Mucosa of descending colon (tissue), 3 donors: ENCODE results near the gene HPS1. TPM values are rescaled to one million over a fixed set of nuclear protein-coding genes. Genes with fewer than 3 reads are reported as not detected.

ENCODE experiments used
- ATAC-seq: fragments of 200-7000 bp; cut with Tn5 transposase; one replicate; pipeline ENCODE4 v1.9.1; 2020; ENCODE audit warnings: mild to moderate bottlenecking, moderate library complexity
- DNase-seq, 3 donors: peaks; one replicate each; pipeline ENCODE4 v3.0.0-alpha.2; 2020
- H3K36me3 ChIP-seq: fragments of 200-600 bp; one replicate; pipeline ENCODE4 v1.8.0; 2021; ENCODE audit warnings: low read depth, mild to moderate bottlenecking
- H3K4me1 ChIP-seq: fragments of 200-600 bp; one replicate; pipeline ENCODE4 v1.8.0; 2021; ENCODE audit warnings: low read depth, mild to moderate bottlenecking
- H3K4me3 ChIP-seq: fragments of 200-600 bp; one replicate; pipeline ENCODE4 v1.8.0; 2021; ENCODE audit warnings: mild to moderate bottlenecking
- H3K9me3 ChIP-seq: fragments of 200-600 bp; one replicate; pipeline ENCODE4 v1.8.0; 2021; ENCODE audit warnings: mild to moderate bottlenecking
- CTCF ChIP-seq: fragments of 200-600 bp; IDR thresholded peaks from one replicate; pipeline ENCODE4 v1.8.0; 2022; ENCODE audit warnings: antibody characterized with exemption, mild to moderate bottlenecking
- intact Hi-C, 2 donors: fragments of 100-400 bp; cut with DNase I in 1 of 2; cut with micrococcal nuclease in 1 of 2; formaldehyde crosslinking; loops; one replicate each; pipeline versions ENCODE4 v1.11.0 to v1.11.1; 2022; cut with DNase I, micrococcal nuclease
- long read RNA-seq, 2 donors: library from polyadenylated mRNA; unstranded; transcript quantifications; one replicate each; pipeline ENCODE4 v2.0.0, GENCODE V29; 2019 to 2021
- total RNA-seq, 3 donors: library from RNA; stranded (reverse); fragmentation: NEBNext Ultra II Directional in 2 of 3; extraction: Animal tissue kit (Norgen Biotek cat#: 25700) in 2 of 3; gene quantifications; one replicate each; pipeline versions ENCODE4 v1.2.1 to v1.2.4, GENCODE V29; 2021 to 2023
- donor health status: DM: no; HTN: no; CAD: no; lungs with moderate emphysema.
- donor health status: DM: no; HTN: no; CAD: no.
- donor health status: DM: no; HTN: yes; CAD: no.

HPS1 gene
- total RNA-seq = 100 to 1,000 TPM in 1 of 3 donors, 10 to 100 TPM in 2; 80.9 to 101 (median 85.4) TPM
- long read RNA-seq, donor 1, transcript HPS1-201 (20 exons, 3,703 nt) = major isoform, 20 of 143 reads
- long read RNA-seq, donor 1, transcript HPS1-207 (4 exons, 922 nt) = minor isoform, 14 of 143 reads
- long read RNA-seq, donor 1, partial matches to known transcripts = 47 of 143 reads
- long read RNA-seq, donor 1, other reads (novel, unspliced or antisense) = 59 of 143 reads
- long read RNA-seq, donor 2, transcript HPS1-201 (20 exons, 3,703 nt) = major isoform, 15 of 67 reads
- long read RNA-seq, donor 2, transcript HPS1-207 (4 exons, 922 nt) = minor isoform, 8 of 67 reads
- long read RNA-seq, donor 2, transcript HPS1-202 (10 exons, 1,580 nt) = minor isoform, 6 of 67 reads
- long read RNA-seq, donor 2, partial matches to known transcripts = 17 of 67 reads
- long read RNA-seq, donor 2, other reads (novel, unspliced or antisense) = 20 of 67 reads

- no peaks in the 10 kb centered on the region for H3K36me3 ChIP-seq
- ATAC-seq = peak; percentile 96
- no peaks in the 10 kb centered on the region for H3K9me3 ChIP-seq
- DNase-seq = peak; percentile 88 to 91 (median 90)
- peak within 1 kb of the TSS; percentile 71 for H3K4me3 ChIP-seq
- intact Hi-C loops = no loop called here
- no peak for TF ChIP-seq CTCF
- peaks cover 4% of the 10 kb centered on the region for H3K4me1 ChIP-seq
Observed at GRCh38 chr10:98446661-98447221, at the start of gene HPS1. TSS of gene HPS1 (minus strand) at chr10:98446935. CDS start at chr10:98443240, 3,695 bp downstream.

DNA sequence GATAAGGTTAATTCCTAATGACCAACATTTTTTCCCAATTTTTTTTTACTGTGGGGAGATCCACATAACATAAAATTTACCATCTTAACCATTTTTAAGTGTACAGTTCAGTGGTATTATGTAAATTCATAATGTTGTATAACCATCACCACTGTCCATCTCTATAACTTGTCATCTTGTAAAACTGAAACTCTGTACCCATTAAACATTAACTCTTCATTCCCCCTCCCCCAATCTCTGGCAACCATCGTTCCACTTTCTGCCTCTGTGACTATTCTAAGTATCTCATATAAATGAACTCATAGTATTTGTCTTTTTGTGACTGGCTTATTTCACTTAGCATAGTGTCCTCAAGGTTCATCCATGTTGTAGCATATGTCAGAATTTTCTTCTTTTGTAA is 46.0 kb upstream of the HPS1 start:
- intact Hi-C loops = no loop called here
- DNase-seq (no peak), ATAC-seq (no peak)
- no peaks in the 10 kb centered on the region for H3K4me1 ChIP-seq
- H3K9me3 ChIP-seq = peaks cover 10% of the 10 kb centered on the region
- no peaks in the 10 kb centered on the region for H3K36me3 ChIP-seq
- TF ChIP-seq CTCF = no peak
- no peak overlapping the region for H3K4me3 ChIP-seq

- H3K4me1 ChIP-seq = no peaks in the 10 kb centered on the region
- peaks cover 4% of the 10 kb centered on the region for H3K9me3 ChIP-seq
- intact Hi-C loops = no loop called here
- no peak for ATAC-seq
- no peak for DNase-seq
- no peaks in the 10 kb centered on the region for H3K36me3 ChIP-seq
- H3K4me3 ChIP-seq = no peak overlapping the region
- TF ChIP-seq CTCF = no peak
Observed at GRCh38 chr10:98489561-98490481, 43.1 kb upstream of the HPS1 start.

- ATAC-seq = peak; percentile 46
Observed at GRCh38 chr10:98488669-98489430, 42.1 kb upstream of the HPS1 start.

More at GRCh38 chr10:98488669-98489430, 42.1 kb upstream of the HPS1 start:
- no peaks in the 10 kb centered on the region for H3K36me3 ChIP-seq
- TF ChIP-seq CTCF = no peak
- no peak overlapping the region for H3K4me3 ChIP-seq
- intact Hi-C loops = no loop called here
- no peaks in the 10 kb centered on the region for H3K4me1 ChIP-seq
- no peak for DNase-seq
- no peaks in the 10 kb centered on the region for H3K9me3 ChIP-seq
